Nephron progenitor cell (in vitro differentiated cells): Measurements from ENCODE around the gene IER2.
"Not testable (repeated sequence)": the region's sequence is repeated elsewhere in the genome, so short reads cannot be mapped to it uniquely, and the experiment has no call there.

Source experiments
- DNase-seq: peaks from one replicate; pipeline ENCODE4 v3.0.0; 2021
- H3K27ac Mint-ChIP-seq: 2 replicates; pipeline ENCODE4 v1.8.0; 2021; ENCODE audit warnings: mild to moderate bottlenecking, moderate library complexity, mixed read lengths
- H3K27me3 Mint-ChIP-seq: 2 replicates; pipeline ENCODE4 v1.8.0; 2021; ENCODE audit warnings: mild to moderate bottlenecking, low read depth, mixed read lengths; ENCODE audit not compliant: poor library complexity
- H3K36me3 Mint-ChIP-seq: 2 replicates; pipeline ENCODE4 v1.8.0; 2021; ENCODE audit warnings: low read depth, mixed read lengths
- H3K4me1 Mint-ChIP-seq: 2 replicates; pipeline ENCODE4 v1.8.0; 2021; ENCODE audit warnings: mixed read lengths
- H3K4me3 Mint-ChIP-seq: 2 replicates; pipeline ENCODE4 v1.8.0; 2021; ENCODE audit warnings: mild to moderate bottlenecking, moderate library complexity, mixed read lengths
- H3K9me3 Mint-ChIP-seq: 2 replicates; pipeline ENCODE4 v1.8.0; 2021; ENCODE audit warnings: mild to moderate bottlenecking, moderate library complexity, mixed read lengths
- CTCF ChIP-seq: fragments of 200-600 bp; sonication (generic); IDR thresholded peaks from 2 replicates; pipeline ENCODE4 v1.5.0; 2021; ENCODE audit warnings: antibody characterized with exemption

IER2 gene

GRCh38 chr19:13163609-13164342, 13.6 kb downstream of the IER2 start:
- peaks cover 5% of the 10 kb centered on the region for H3K27me3 Mint-ChIP-seq
- peak overlapping the region; percentile 74 for H3K4me3 Mint-ChIP-seq
- peaks cover 58% of the 10 kb centered on the region for H3K4me1 Mint-ChIP-seq
- H3K36me3 Mint-ChIP-seq = no peaks in the 10 kb centered on the region
- DNase-seq = peak; percentile 82
- no peaks in the 10 kb centered on the region for H3K9me3 Mint-ChIP-seq
- no peak for TF ChIP-seq CTCF
- peak overlapping the region; percentile 99 for H3K27ac Mint-ChIP-seq

- Mint-ChIP-seq H3K27ac (peak overlapping the region; percentile 99), H3K4me3 (peak overlapping the region; percentile 74)
Observed at GRCh38 chr19:13164343-13165161, 14.3 kb downstream of the IER2 start.

GRCh38 chr19:13165162-13165997, 15.2 kb downstream of the IER2 start:
- Mint-ChIP-seq H3K4me3 (no peak overlapping the region), H3K4me1 (peaks cover 68% of the 10 kb centered on the region), H3K27ac (peak overlapping the region; percentile 99), H3K9me3 (no peaks in the 10 kb centered on the region), H3K36me3 (no peaks in the 10 kb centered on the region), H3K27me3 (peaks cover 5% of the 10 kb centered on the region)
- no peak for TF ChIP-seq CTCF
- DNase-seq = no peak

More at GRCh38 chr19:13164343-13165161, 14.3 kb downstream of the IER2 start:
- DNase-seq = peak; percentile 82
- Mint-ChIP-seq H3K9me3 (no peaks in the 10 kb centered on the region), H3K4me1 (peaks cover 66% of the 10 kb centered on the region), H3K27me3 (peaks cover 5% of the 10 kb centered on the region), H3K36me3 (no peaks in the 10 kb centered on the region)
- TF ChIP-seq CTCF = no peak

- H3K9me3 Mint-ChIP-seq, H3K36me3 Mint-ChIP-seq, H3K4me3 Mint-ChIP-seq, DNase-seq, H3K27me3 Mint-ChIP-seq: not testable (repeated sequence)
- Mint-ChIP-seq H3K4me1 (peaks cover 72% of the 10 kb centered on the region), H3K27ac (peak overlapping the region; percentile 99)
Observed at GRCh38 chr19:13166151-13166550, 15.9 kb downstream of the IER2 start.

GRCh38 chr19:13169769-13170168, 19.6 kb downstream of the IER2 start:
- Mint-ChIP-seq H3K27me3 (peaks cover 5% of the 10 kb centered on the region), H3K36me3 (no peaks in the 10 kb centered on the region), H3K27ac (peak overlapping the region; percentile 26), H3K4me3 (no peak overlapping the region), H3K4me1 (peaks cover 69% of the 10 kb centered on the region), H3K9me3 (no peaks in the 10 kb centered on the region)
- no peak for DNase-seq
- TF ChIP-seq CTCF = no peak

GRCh38 chr19:13171146-13171545, 20.9 kb downstream of the IER2 start:
- peaks cover 5% of the 10 kb centered on the region for H3K27me3 Mint-ChIP-seq
- H3K27ac Mint-ChIP-seq = no peak overlapping the region
- H3K36me3 Mint-ChIP-seq = no peaks in the 10 kb centered on the region
- DNase-seq = no peak
- peaks cover 57% of the 10 kb centered on the region for H3K4me1 Mint-ChIP-seq
- H3K9me3 Mint-ChIP-seq = no peaks in the 10 kb centered on the region
- H3K4me3 Mint-ChIP-seq = no peak overlapping the region
- TF ChIP-seq CTCF = no peak
